Chondrocyte (in vitro differentiated cells): ENCODE measurements around the gene TMEM134. TPM values are rescaled to one million over a fixed set of nuclear protein-coding genes. Genes with fewer than 3 reads are reported as not detected.

Experiments
- DNase-seq: peaks from one replicate; pipeline ENCODE4 v3.0.0; 2021; ENCODE audit warnings: mixed read lengths, low spot score
- H3K27ac Mint-ChIP-seq: one replicate; pipeline ENCODE4 v1.8.0; 2021; ENCODE audit warnings: mild to moderate bottlenecking, moderate library complexity, mixed read lengths; ENCODE audit not compliant: unreplicated experiment
- H3K27me3 Mint-ChIP-seq: 2 replicates; pipeline ENCODE4 v1.8.0; 2021; ENCODE audit warnings: low read depth, mixed read lengths
- H3K36me3 Mint-ChIP-seq: 2 replicates; pipeline ENCODE4 v1.8.0; 2021; ENCODE audit warnings: low read depth, mixed read lengths
- H3K4me1 Mint-ChIP-seq: 2 replicates; pipeline ENCODE4 v1.8.0; 2021; ENCODE audit warnings: low read depth, mild to moderate bottlenecking, mixed read lengths
- H3K4me3 Mint-ChIP-seq: one replicate; pipeline ENCODE4 v1.8.0; 2021; ENCODE audit warnings: mild to moderate bottlenecking, moderate library complexity, mixed read lengths; ENCODE audit not compliant: unreplicated experiment
- H3K9me3 Mint-ChIP-seq: 2 replicates; pipeline ENCODE4 v1.8.0; 2021; ENCODE audit warnings: low read depth, mixed read lengths
- CTCF ChIP-seq: fragments of 200-600 bp; sonication (generic); IDR thresholded peaks from 2 replicates; pipeline ENCODE4 v1.5.0; 2021; ENCODE audit warnings: antibody characterized with exemption, mild to moderate bottlenecking, moderate library complexity
- total RNA-seq: library from RNA; stranded (reverse); gene quantifications from 3 replicates; pipeline ENCODE4 v1.2.1, GENCODE V29; 2021

Gene TMEM134
- total RNA-seq, 1 donor from 2014 or later: 50.9 TPM

GRCh38 chr11:67450796-67451657 is 18.0 kb downstream of the TMEM134 start:
- Mint-ChIP-seq H3K9me3 (no peaks in the 10 kb centered on the region), H3K27ac (no peak overlapping the region), H3K27me3 (no peaks in the 10 kb centered on the region), H3K4me1 (no peaks in the 10 kb centered on the region), H3K36me3 (no peaks in the 10 kb centered on the region), H3K4me3 (no peak overlapping the region)
- DNase-seq: no peak
- TF ChIP-seq CTCF: no peak

- H3K27me3 Mint-ChIP-seq: no peaks in the 10 kb centered on the region
- no peak overlapping the region for H3K27ac Mint-ChIP-seq
- no peak for TF ChIP-seq CTCF
- H3K4me3 Mint-ChIP-seq: no peak overlapping the region
- no peak for DNase-seq
- H3K9me3 Mint-ChIP-seq: no peaks in the 10 kb centered on the region
- no peaks in the 10 kb centered on the region for H3K36me3 Mint-ChIP-seq
- H3K4me1 Mint-ChIP-seq: no peaks in the 10 kb centered on the region
These were observed 19.8 kb downstream of the TMEM134 start for GRCh38 chr11:67449116-67449844.

- Mint-ChIP-seq H3K27ac (no peak overlapping the region), H3K4me1 (no peaks in the 10 kb centered on the region), H3K9me3 (no peaks in the 10 kb centered on the region), H3K4me3 (no peak overlapping the region), H3K36me3 (no peaks in the 10 kb centered on the region), H3K27me3 (no peaks in the 10 kb centered on the region)
- DNase-seq: no peak
- TF ChIP-seq CTCF: no peak
These were observed 20.8 kb downstream of the TMEM134 start for GRCh38 chr11:67448220-67448609.

- peak overlapping the region; percentile 32 for H3K4me3 Mint-ChIP-seq
- H3K27ac Mint-ChIP-seq: no peak overlapping the region
- H3K4me1 Mint-ChIP-seq: peaks cover 14% of the 10 kb centered on the region
- no peaks in the 10 kb centered on the region for H3K27me3 Mint-ChIP-seq
- no peak for DNase-seq
- no peaks in the 10 kb centered on the region for H3K9me3 Mint-ChIP-seq
- H3K36me3 Mint-ChIP-seq: no peaks in the 10 kb centered on the region
- TF ChIP-seq CTCF: no peak
These were observed 23.5 kb downstream of the TMEM134 start for GRCh38 chr11:67445515-67445914.

GRCh38 chr11:67442504-67443404 is 26.3 kb downstream of the TMEM134 start:
- peaks cover 23% of the 10 kb centered on the region for H3K4me1 Mint-ChIP-seq

More at GRCh38 chr11:67442504-67443404, 26.3 kb downstream of the TMEM134 start:
- Mint-ChIP-seq H3K36me3 (no peaks in the 10 kb centered on the region), H3K27ac (peak overlapping the region; percentile 81), H3K9me3 (no peaks in the 10 kb centered on the region), H3K4me3 (peak overlapping the region; percentile 90), H3K27me3 (no peaks in the 10 kb centered on the region)
- peak; percentile 76 for DNase-seq
- no peak for TF ChIP-seq CTCF
